GM21717 (cell line): ENCODE data around the gene HERC6.
"Not testable (repeated sequence)": the region's sequence is repeated elsewhere in the genome, so short reads cannot be mapped to it uniquely, and the experiment has no call there.

Experiments
- ATAC-seq: cut with Tn5 transposase; IDR thresholded peaks from one replicate; pipeline ENCODE4 v1.9.1; 2021; ENCODE audit warnings: mild to moderate bottlenecking, moderate library complexity; ENCODE audit not compliant: unreplicated experiment

HERC6 gene

GRCh38 chr4:88378691-88379559 lies at the start of gene HERC6:
Gene HERC6 (plus strand): TSS chr4:88378852. CDS start chr4:88378922, 70 bp downstream.
- ATAC-seq: peak; percentile 77

DNA sequence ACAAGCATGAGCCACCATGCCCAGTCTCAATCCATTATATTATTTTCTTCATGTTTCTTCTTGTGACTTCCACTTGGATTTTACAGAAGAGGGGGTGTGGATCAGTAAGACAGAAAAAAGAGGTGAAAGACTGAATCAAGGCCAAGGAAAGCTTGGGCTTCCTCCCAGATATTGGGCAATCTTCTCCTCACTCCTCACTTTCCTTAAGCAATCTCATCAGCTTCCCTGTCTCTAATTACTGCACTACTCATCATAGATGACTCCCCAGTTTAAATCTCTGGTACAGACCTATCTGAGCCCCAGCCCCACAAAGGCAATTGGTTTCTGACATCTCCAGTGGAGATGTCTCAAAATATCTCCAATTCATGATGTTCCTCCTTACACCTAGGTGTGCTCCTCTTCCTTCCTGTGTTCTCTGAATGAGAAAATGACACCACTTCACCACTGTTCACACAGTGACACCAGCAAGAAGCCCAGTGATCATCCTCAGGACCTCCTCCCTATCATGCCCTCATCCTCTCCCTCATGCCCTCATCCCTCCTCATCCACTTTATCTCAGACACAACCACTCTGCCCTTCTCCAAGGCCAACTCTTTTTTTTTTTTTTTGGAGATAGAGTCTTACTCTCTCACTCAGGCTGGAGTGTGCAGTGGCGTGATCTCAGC lies 44.8 kb upstream of the HERC6 start:
- no peak for ATAC-seq

GRCh38 chr4:88335092-88335665 lies 43.5 kb upstream of the HERC6 start:
- ATAC-seq: no peak

DNA sequence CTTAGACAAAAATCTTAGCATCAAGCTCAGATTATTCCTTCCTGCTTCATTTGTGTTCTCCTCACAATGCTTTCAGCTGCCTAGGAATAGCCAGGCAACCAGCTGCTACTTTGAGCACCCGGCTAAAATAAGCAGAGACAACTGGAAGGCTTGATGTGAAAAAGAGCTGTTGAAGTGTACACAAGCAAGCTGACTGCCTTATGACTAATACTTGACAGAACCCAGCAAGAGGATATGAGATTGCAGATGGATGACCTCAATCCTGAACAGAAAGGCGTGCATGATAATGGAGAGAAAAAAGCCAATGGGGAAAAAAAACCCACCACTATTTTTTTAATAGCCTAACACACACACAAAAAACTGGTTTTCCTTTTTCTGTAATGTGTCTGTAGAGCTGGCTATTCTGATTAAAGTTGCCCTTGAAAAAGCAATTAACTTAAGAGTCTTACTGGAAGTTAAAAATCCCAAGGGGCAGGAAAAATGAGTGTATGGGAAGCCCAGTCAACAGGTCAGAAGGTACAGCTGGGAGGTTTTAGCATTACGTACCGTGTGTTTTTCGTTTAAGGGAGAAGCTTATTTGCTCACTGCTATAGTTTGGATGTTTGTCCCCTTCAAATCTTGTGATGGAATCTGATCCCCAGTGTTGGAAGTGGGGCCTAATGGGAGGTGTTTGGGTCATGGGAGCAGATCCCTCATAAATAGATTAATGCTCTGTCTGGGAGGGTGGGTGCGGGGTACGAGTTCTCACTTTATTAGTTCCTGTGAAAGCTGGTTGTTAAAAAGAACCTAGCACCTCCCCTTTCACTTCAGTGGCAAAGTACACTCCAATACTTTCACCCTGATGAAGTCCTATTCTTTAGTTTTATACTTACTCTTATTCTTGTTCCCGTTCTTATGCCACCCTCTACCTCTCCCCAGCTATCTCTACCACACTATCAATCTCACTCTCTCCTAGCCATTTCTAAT lies 37.1 kb upstream of the HERC6 start:
- no peak for ATAC-seq

DNA sequence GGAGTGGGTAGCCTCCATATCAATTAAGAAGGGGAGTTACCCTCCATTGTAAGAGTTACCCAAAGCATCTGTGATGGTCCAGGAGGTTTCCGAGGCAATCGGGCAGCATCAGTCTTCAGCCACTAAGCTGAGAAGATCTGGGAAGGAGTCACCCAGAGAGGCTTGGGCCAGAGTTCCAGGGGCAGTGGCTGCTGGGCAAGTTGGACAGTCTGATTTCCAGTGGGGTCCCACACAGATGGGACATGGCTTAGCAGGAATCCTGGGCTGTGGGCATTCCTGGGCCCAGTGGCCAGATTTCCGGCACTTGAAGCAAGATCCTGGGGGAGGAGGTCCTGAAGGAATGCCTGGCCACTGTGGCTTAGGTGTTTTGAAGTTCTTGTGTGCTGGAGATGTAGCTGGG lies 31.8 kb upstream of the HERC6 start:
- not testable (repeated sequence) for ATAC-seq

DNA sequence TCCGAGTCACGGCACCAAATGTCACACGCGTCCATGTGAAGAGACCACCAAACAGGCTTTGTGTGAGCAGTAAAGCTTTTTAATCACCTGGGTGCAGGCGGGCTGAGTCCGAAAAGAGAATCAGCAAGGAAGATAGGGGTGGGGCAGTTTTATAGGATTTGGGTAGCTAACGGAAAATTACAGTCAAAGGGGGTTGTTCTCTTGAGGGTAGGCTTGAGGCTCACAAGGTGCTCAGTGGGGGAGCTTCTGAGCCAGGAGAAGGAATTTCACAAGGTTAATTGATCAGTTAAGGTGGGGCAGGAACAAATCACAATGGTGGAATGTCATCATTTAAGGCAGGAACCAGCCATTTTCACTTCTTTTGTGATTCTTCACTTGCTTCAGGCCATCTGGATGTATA lies 29.9 kb upstream of the HERC6 start:
- ATAC-seq: not testable (repeated sequence)

- no peak for ATAC-seq
These were observed 27.9 kb upstream of the HERC6 start for GRCh38 chr4:88350786-88351185.

DNA sequence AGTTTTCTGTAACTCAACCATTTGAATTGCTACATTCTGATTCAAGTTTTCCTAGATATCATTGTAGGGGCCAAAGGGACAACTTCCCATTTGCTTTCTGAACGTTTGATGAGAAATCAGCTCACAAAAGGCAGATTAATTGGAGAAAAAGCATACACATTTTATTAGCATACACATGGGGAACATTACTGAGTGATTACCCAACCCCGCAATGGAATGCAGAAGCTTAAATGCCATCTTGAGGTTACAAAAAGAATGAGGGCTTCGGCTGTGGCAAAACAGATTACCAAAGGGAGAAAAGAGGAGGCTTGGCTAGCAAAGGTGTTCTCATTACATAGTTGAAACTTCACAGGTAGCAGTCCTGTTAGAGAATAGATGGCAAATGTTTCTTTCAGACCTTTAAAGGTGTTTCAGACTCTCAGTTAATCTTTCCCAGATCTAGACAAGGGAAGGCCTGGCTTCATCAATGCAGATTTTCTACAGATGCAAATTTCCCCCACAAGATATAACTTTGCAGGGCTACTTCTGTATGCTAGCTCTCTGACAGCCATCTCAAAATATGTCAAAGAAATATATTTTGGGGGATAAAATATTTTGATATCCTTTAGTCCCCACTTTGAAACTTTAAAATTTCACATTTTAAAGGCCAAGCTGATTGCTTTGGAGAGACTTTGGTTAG lies 26.5 kb upstream of the HERC6 start:
- ATAC-seq: no peak

GRCh38 chr4:88353324-88353723 lies 25.3 kb upstream of the HERC6 start:
- ATAC-seq: no peak

GRCh38 chr4:88356771-88357170 lies 21.9 kb upstream of the HERC6 start:
- no peak for ATAC-seq

DNA sequence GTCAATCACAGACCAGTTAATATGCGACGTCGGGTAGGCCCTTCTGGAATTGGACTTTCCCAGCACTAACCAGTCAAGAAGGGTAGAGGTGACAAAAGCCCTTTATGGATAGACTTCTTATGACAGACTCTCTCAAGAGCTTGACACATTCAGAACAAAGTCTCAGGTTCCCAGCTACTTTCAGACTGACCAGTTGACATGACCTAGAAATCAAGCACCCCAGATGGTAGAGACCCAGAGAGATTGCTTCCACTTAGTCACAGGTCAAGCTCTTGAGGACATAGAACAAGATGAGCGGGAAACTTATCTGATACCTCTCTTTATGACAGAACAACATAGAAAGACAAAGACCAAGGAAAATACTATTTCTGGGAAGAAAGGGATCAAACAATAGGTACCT lies 21.4 kb upstream of the HERC6 start:
- no peak for ATAC-seq

DNA sequence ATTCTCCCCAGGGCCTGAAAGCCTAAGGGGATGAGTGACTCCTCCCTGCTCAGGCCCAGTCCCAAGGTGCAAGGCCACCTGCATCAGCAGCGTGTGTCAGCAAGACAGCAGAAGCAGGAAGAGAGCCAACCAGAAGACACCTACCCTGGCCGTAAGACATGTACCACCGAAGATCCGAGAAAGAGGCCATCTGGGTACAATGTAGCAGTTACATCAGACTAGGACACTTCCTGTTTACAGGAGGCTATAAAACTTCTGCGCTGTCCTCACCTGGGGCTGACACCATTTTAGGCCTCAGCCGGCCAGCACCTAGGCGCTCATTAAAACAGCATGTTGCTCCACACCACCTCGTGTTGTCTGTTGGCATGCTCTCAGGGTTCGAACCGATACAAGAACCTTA lies 19.1 kb upstream of the HERC6 start:
- no peak for ATAC-seq

DNA sequence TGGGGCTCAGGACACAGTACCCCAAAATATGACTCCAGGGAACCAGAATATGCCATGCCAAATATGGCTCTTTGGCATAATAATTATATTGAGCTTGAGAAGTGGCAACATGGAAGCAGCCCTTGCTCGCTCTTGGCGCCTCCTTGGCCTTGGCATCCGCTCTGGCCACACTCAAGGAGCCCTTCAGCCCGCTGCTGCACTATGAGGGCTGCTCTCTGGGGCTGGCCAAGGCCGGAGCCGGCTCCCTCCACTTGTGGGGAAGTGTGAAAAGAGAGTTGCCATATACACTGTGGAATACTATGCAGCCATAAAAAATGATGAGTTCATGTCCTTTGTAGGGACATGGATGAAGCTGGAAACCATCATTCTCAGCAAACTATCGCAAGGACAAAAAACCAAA lies 18.4 kb upstream of the HERC6 start:
- no peak for ATAC-seq

GRCh38 chr4:88360791-88361190 lies 17.9 kb upstream of the HERC6 start:
- ATAC-seq: no peak

GRCh38 chr4:88361217-88361773 lies 17.4 kb upstream of the HERC6 start:
- not testable (repeated sequence) for ATAC-seq

- no peak for ATAC-seq
These were observed 12.2 kb upstream of the HERC6 start for GRCh38 chr4:88366460-88366859.

DNA sequence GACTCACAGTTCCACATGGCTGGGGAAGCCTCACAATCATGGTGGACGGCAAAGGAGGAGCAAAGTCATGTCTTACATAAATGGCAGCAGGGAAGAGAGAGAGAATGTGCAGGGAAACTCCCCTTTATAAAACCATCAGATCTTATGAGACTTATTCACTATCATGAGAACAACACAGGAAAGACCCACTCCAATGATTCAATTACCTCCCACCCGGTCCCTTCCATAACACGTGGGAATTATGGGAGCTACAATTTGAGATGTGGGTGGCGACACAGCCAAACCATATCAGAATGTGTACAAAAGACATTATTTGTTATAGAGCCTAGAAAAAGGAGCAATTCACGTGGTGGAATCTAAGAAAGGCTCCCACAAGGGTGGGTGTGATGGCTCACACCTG lies 10.8 kb upstream of the HERC6 start:
- ATAC-seq: no peak

DNA sequence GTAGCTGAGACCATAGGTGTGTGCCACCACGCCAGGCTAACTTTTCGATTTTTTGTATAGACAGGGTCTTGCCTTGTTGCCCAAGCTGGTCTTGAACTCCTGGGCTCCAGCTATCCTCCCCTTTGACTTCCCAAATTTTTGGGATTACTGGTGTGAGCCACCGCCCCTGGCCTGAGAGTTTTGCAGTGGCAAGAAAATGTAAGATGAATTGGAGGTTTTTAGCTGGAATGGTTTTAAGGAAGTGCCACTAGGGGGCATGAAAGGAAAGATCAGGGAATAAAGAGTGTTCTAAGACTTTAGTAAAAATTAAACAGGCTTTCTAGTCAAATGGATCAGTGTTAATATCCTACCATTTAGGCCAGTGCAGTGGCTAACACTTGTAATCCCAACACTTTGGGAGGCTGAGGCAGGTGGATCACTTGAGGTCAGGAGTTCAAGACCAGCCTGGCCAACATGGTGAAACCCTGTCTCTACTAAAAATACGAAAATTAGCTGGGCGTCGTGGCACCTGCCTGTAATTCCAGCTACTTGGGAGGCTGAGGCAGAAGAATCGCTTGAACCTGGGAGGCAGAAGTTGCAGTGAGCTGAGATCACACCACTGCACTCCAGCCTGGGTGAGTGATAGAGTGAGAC lies 9.4 kb upstream of the HERC6 start:
- ATAC-seq: not testable (repeated sequence)

DNA sequence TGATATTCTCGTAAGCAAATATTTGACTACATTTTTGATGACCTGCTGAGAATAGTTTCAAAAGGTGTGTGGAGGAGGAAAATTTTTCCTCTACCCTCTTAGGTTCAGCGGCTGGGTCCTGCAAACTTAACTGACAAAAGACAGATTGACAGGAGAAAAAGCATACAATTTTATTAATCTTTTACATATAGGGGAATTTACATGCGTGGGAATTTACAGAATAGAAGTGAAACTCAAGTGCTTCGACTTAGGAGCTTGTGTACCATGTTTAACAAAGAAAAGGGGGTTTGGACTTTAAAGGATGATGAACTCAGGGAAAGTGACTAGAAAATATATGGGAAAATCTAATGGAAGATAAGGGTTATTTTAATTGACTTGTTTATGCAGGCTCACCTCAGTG lies 2.5 kb downstream of the HERC6 start:
- ATAC-seq: no peak
